ENCODE measurements around the gene EEF2K.
"Not testable (repeated sequence)": the region's sequence is repeated elsewhere in the genome, so short reads cannot be mapped to it uniquely, and the experiment has no call there.

The EEF2K gene

DNA sequence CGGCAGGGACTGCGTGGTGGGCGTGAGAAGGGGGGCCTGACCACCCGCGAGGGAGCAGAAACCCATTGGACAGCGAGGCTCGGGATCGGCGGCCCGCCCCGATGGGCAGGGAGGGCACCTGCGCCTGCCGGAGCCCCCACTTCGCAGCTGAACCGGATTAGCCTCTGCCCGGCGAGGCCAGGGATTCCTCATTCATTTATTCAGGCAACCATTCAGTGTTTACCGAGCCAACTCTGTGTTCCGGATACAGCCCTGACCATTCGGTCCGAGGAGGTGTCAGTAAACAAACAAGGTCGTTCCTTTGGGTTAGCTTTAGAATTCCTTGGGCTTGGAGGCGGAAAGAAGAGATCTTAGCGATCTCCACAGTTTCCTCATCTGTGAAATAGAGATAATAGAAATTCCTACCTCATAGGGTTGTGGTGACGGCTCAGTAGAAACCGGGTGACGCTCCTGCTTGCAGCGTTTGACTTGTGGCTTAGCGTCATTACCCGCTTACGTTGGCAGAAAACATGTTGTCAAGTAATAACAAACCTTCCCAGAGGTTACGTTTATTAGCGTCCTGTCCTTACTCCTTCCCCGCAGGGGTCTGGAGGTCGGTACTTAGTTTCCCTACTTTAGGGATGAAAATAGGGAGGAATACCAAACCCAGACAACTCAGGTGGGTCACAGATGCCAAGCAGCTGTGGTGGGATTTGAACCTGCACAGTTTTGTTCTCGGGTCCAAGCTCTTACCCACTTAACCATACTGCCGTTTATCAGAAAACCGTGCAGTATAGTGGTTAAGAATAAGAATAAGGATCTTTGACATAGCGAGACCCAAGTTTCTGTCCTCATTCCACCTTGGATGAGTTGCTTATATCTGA, 92.0 kb downstream of the EEF2K start:
- peak; percentile 93 for DNase-seq

DNA sequence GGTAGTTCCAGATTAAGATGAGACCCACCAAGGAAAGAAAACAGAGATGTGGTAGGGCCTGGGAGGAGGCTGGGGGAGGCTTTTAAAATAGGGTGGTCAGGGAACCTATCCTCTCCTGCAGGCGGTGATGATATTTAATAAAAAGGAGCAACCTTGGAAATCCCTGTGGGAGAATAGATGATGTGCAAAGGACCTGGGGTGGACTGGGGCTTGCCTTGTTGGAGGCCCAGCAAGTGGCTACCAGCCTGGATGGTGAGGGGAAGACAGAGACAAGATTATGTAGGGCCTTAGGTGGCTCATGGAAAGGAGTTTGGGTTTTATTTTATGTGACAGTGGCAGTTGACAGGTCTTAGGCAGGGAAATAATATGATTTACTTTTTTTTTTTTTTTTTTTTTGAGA, 93.0 kb downstream of the EEF2K start:
- no peak for DNase-seq

DNA sequence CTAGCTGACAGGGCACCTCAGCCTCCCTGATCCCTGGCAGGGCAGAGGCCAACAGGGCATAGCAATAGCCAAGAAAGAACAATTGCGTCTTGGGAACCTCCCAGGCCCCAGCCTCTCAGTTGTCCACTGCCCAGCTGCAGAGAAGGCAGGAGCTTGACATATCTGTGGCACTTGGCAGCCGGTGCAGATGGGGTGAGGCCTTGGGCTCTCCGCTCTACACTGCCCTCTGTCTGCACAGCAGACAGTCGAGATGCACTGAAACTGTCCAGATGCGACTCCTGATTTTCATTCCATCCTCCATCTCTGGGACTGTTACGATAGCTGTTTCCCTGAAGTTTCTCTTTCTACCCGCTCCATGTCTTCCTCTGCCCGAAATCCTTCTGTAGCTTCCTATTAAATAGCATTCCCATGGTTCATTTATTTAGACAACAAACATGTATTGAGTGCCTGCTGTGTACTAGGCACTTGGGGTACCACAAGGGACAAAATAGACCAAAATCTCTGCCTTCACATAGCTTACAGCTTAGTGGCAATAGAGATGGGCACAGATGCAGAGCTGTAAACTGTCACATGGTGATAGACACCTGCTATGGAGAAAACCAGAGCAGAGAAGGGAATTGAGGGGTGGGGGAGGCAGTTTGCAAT, 94.5 kb downstream of the EEF2K start:
- peak; percentile 53 for DNase-seq

DNA sequence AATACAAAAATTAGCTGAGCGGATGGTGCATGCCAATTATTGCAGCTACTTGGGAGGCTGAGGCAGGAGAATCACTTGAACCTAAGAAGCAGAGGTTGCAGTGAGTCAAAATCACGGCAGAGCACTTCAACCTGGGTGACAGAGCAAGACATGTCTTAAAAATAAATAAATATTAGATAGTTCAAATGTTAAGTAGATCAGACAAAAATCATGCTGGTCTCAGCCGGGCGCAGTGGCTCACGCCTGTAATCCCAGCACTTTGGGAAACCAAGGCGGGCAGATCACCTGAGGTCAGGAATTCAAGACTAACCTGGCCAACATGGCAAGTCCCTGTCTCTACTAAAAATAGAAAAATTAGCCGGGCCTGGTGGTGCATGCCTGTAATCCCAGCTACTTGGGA, 95.3 kb downstream of the EEF2K start:
- not testable (repeated sequence) for DNase-seq

DNA sequence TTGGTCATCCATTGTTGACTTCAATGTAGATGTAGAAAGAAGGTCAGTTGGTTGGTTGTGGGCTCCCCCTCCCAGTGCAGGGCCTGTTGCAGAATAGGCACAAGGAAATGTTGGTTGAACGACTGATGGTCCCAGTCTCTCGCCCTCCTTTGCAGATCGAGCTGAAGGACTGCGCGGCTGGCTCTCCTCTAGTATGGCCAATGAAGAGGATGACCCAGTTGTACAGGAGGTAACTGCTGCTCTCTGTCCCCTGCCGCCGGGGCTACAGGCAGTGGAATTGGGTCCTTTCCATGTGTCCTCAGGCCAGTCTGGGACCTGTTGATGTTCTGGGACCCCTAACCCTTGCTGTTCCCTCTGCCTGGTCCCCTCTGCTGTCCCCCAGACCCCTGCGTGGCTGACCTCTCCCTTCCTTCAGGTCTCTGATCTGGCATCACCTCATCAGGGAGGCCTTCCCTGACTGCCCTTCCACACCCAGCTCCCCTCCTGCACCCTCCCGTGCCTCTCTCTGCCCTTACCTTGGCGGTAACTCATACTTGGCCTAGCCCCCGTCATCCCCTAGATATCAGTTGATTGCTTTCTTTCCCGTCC, 96.8 kb downstream of the EEF2K start:
- no peak for DNase-seq

DNA sequence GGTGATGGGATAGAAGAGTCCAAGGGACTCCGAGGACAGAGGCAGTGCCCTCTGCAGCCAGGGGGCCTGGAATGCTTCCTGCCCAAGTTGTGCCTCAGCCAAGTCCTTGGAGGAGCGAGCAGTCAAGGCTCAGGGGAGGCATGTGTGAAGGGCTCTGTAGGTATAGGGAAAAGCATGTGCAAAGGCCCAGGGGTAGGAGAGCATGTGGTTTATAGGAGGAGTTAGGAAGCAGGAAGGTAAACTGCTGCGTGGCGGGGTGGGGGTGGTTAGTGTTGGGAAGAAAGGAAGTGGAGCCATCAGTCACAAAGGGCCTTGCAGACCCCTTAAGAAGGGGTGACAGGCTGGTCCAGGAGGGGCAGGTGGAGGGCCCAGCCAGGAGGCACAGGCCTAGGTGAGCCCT, 98.3 kb downstream of the EEF2K start:
- DNase-seq, result no peak

DNA sequence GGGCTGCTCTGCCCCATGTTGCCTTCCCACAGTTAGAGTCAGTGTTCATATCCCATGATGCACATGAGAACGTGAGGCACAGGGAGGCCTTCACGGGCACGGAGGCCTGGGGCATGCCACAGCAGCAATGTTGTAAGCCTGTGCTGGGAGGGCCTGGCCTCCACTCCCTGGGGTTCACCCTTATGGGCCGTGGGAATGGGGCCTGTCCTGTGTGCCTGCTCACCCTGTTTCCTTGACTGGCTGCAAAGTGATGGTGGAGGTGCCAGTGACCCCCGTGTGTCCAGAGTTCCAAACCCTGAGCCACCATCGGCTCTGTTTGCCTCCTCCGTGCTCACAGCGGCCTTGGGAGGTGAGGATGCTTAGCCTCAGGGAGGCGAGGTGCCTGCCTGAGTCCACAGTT, 100.7 kb downstream of the EEF2K start:
- DNase-seq, result no peak

DNA sequence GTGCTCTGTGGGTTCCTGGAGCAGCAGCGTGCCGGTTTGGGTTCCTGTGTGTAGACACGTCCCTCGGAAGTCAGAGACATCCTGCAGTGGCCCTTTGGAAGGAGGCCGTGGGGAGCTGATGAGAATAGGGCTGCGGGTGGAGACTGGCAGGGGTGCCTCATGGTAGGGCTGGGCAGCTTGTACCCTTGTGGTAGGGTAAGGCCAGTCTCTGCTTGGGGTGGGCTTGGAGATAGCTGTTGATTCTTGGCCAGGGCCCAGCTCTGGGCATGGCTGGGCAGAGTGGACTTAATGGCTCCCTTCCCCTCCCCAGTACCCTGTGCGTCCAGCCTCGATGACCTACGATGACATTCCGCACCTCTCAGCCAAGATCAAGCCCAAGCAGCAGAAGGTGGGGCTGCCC, 101.8 kb downstream of the EEF2K start:
- no peak for DNase-seq

DNA sequence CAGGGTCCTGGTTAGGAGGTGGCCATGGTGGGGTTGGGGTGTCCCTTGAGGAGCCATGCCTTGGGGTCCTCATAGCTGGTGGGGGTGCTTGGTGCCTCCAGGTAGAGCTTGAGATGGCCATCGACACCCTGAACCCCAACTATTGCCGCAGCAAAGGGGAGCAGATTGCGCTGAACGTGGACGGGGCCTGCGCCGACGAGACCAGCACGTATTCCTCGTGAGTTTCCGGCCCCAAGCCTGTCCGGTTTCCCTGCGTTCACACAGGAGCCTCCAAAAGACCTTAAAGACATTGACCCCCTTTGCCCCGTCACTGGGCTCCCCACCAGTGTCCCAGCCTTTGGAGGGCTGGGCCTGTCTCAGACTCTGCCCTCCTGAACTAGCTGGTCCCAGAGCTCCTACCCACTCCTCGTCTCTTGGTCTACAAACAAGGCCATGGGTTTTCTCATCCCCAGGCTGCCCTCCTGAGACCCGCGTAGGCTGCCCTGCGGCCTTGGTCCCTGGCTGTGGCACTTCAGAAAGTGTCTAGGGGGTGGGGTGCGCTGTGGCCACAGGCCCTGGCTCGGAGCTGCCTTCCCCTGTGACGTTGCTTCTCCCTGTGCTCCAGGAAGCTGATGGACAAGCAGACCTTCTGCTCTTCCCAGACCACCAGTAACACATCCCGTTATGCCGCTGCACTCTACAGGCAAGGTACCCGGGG, 102.9 kb downstream of the EEF2K start:
- DNase-seq, result no peak

DNA sequence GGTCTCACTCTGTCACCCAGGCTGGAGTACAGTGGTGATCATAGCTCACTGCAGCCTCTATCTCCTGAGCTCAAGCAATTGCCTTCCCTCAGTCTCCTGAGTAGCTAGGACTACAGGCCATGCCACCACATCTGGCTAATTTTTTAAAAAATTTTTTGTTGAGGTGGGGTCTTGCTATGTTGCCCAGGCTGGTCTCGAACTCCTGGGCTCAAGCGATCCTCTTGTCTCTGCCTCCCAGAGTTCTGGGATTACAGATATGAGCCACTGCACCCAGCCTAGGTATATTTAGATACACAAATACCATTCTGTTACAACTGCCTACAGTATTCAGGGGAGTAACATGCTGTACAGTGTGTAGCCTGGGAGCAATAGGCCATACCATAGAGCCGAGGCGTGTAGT, 105.4 kb downstream of the EEF2K start:
- no peak for DNase-seq

DNA sequence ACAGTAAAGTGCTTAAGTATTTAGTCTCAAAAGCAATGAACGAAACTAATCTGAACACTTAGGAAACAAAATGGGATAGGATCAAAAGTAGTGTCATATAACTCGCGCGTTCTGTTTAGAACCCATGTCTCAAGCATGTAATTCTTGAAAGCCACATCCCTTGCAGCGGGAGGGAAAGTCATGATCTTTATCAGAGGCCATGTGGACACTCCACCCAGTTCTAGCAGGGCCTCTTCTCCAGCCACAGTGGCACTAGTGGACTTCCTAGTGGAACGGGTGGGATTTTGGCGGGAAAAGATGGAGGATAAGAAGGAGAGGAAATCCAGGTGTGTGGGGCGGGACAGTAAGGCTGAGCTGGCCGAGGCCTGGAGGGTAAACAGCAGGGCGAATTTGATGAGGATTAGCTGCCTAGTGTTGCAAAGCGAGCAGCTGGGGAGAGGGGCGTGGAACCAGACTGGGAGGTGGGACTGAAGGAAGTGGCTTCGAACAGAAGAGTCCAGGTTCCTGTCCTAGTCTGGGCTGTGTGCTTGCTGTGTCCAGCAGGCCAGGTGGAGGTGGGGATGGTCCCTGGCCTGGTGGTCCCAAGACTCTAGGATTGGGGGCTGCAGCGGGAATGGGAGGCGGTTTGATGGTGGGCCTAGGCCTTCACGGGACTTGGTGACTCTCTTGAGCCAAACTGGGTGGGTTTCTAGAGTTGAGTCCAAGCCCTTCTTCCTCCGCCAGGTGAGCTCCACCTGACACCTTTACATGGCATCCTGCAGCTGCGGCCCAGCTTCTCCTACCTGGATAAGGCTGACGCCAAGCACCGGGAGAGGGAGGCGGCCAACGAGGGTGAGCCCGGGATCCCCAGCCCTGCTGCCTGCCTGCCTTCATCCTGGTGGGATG, 107.1 kb downstream of the EEF2K start:
- DNase-seq, result no peak

DNA sequence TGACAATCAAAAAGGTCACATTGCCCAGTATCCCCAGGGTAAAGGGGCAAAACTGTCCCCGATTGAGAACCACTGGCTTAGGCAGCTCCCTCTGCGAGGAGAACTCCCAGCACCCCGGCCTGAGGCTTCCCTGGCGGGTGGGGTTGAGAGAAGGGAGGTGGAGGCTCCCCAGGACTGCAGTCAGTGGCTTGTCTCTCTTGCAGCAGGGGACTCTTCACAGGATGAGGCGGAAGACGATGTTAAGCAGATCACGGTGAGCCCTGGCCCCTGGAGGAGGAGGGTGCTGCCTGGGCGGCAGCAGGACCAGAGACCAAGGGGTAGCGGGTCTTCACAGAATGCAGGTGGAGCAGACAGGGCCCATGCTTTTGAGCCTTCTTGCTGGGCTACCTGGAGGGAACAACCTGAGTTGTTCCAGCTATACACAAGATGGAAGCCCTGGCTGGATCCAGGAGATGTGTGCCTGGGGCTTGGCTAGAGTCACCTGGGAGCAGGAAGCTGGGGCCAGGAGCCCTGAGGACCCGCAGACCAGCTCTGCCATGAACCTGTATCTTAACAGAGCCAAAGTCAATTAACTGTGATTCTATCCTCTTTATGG, 107.9 kb downstream of the EEF2K start:
- no peak for DNase-seq

DNA sequence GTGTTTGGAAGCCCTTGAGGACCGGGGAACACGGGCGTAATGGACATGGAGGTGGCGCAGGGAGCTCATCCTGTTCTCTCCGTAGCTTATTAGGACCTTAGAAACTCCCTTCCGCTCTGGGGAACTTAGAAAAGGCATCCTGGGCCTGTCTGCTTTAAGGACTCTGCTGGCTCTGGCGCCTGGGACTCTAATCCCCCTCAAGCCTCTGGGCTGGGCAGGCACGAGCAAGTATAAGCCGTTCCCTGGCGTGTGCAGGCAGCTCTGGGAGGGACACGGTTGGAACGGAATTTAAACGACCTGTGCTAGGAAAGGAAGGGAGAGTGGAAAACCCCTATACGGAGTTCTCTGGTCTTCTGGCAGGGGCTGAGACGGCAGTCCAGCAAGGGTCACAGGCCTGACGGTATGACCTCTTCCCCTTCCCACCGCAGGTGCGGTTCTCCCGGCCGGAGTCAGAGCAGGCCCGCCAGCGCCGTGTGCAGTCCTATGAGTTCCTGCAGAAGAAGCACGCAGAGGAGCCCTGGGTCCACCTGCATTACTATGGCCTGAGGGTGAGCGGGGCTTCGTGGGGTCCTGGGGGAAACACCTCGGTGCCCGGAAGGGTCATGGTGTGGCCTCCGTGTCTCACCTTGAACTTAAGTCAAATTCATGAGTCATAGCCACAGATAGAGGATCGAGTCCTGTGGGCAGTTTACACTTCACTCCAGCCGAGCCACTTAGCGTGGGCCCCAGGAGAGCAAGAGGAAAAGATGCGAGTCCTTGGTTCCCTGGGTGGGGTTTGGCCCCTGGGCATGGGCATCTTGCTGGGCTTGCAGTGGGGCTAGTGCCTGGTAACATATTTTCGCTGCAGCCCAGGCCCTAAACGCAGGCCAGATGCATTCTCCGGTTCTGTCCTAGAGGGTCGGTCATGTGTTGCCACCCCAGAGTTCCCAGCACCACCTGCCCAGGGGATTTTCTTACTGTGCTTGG, 108.9 kb downstream of the EEF2K start:
- DNase-seq, result no peak

DNA sequence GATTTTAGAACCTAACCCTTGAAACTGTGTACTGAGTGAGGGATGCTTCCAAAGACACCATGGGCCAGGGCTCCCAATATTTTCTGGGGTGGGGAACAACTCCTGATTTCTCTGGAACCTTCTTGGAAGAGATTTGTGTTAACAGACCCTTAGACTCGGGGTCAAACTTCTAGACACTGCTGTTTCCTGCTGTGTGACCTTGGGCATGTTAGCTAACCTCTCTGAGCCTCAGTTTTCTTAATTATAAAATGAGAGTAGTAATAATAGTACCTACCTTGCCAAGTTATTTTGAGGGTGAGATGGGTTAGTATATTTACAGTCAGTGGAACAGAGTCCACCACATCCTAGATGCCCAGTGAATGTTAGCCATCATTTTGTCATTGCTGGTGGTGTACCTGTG, 109.9 kb downstream of the EEF2K start:
- DNase-seq, result no peak

DNA sequence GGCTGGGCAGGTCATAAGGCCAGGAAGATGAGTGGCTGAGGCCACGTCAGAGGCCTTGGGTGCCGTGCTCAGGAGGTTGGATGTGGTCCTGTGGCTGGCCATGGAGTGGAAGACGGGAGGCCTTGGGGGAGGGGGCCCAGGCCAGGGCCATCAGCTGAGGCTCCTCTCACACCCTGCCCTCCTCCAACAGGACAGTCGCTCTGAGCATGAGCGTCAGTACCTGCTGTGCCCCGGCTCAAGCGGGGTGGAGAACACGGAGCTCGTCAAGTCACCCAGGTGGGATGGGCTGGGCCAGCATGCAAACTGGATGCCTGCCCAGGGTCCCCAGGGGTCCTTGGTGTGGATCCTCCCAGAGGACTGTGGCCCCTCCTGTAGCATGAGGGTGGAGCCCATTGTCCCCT, 110.3 kb downstream of the EEF2K start:
- DNase-seq, result no peak

DNA sequence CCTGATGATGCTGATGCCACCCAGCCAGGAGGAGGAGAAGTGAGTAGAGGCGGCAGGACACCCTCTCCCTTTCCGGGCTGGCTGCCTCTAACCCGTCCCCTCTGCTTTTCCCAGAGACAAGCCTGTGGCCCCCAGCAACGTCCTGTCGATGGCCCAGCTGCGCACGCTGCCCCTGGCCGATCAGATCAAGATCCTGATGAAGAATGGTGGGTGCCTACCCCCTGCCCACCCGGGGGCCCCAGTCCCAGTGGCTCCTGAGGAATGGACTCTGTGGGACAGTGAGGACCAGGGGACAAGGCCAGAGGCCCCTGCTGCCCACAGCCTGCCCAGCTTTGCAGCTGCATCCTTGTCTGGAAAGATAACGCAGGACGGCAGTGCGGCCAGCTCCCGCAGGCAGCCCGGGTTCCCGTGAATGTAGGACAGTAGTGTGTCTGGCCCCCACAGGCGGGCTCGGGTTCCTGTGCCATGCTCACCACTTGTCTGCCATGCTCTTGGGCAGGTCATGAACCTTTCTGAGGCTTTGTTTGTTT, 111.0 kb downstream of the EEF2K start:
- no peak for DNase-seq

DNA sequence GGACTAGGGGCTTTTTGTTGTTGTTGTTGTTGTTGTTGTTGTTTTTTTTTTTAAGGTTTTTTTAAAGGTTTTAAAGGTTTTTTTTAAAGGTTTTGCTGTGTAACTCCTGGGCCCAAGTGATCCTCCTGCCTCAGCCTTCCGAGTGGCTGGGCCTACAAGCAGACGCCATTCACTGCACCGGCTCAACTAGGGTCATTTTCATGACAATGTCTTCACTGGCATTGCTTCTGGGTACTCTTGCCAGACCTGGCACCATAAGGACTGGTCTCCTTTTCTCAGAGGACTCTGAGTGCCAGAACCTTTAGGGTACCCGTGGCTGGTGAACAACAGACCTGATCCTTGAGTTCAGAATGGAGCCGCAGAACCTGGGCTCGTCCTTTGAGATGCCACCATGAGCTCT, 111.5 kb downstream of the EEF2K start:
- no peak for DNase-seq

DNA sequence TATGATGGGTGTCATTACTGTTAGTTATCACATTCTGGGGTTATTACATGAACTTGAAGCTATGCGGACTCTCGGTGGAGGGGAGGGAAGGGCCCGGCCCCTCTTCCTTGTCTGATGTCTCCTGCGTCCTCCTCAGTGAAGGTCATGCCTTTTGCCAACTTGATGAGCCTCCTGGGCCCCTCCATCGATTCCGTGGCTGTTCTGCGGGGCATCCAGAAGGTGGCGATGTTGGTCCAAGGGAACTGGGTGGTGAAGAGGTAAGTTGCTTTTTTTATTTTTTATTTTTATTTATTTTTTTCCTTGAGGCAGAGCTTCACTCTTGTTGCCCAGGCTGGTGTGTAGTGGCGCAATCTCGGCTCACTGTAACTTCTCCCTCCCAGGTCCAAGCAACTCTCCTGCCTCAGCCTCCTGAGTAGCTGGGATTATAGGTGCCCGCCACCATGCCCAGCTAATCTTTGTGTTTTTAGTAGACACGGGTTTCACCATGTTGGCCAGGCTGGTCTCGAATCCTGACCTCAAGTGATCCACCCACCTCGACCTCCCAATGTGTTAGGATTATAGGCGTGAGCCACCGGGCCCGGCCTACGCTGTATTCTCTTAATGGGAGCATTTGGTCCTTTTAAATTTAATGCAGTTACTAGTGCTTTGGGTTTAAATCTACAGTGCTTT, 112.7 kb downstream of the EEF2K start:
- no peak for DNase-seq

DNA sequence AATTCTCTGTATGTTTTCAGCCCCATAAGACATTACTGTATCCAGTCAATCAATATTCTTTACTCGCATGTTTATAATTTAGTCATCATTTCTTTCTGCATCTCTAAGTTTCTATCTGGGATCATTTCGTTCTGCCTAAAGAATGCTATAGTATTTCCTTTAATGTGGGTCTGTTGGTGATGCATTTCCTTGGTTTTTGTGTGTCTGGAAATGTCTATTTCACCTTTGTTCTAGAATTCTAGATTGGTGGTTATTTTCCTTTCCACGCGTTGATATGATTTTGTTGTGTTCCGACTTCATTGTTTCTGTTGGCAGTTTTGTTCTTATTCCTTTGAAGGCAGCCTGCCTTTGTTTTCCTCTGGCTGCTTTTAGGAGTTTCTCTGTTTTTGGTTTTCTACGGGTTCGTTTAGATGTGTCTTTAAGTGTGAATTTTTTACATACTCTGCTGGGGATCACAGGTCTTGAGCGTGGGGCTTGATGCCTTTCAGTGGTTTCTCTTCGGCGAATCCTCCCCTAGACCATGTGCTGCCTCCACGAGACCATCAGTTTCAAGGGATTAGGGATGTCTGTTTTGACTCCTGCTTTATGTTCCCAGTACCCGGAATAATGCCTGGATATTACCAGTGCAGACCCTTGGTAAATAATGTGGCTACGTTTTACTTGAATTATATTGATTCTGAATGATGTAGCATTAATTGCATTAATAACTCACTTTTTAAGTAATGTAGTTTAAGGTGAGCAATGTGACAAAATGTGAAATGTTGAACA, 114.7 kb downstream of the EEF2K start:
- DNase-seq, result no peak
